Esophagus muscularis mucosa (tissue), 4 donors: ENCODE results near the gene ZBTB45.

Source experiments
- EP300 ChIP-seq: sonication (generic); formaldehyde crosslinking; IDR thresholded peaks from one replicate; pipeline ENCODE4 v1.6.1; 2017; ENCODE audit warnings: antibody characterized with exemption
- POLR2A ChIP-seq: fragments of 450-650 bp; IDR thresholded peaks from one replicate; pipeline ENCODE4 v1.6.1; 2017; ENCODE audit warnings: antibody characterized with exemption, moderate library complexity, mild to moderate bottlenecking, low read depth
- POLR2AphosphoS5 ChIP-seq, 2 donors: sonication (generic); formaldehyde crosslinking; IDR thresholded peaks; one replicate each; pipeline ENCODE4 v1.6.1; 2017; ENCODE audit warnings: antibody characterized with exemption in 2 of 2
- TF ChIP-seq, protein P1 (sequence below), 3 experiments: fragments of 200-600 bp in 2 of 3; fragments of 450-650 bp in 1 of 3; sonication (generic) in 2 of 3; IDR thresholded peaks; one replicate each; pipeline ENCODE4 v1.5.1; 2017 to 2019; ENCODE audit warnings: antibody characterized with exemption in 3 of 3, mild to moderate bottlenecking in 2 of 3, moderate library complexity in 1 of 3

DNA sequence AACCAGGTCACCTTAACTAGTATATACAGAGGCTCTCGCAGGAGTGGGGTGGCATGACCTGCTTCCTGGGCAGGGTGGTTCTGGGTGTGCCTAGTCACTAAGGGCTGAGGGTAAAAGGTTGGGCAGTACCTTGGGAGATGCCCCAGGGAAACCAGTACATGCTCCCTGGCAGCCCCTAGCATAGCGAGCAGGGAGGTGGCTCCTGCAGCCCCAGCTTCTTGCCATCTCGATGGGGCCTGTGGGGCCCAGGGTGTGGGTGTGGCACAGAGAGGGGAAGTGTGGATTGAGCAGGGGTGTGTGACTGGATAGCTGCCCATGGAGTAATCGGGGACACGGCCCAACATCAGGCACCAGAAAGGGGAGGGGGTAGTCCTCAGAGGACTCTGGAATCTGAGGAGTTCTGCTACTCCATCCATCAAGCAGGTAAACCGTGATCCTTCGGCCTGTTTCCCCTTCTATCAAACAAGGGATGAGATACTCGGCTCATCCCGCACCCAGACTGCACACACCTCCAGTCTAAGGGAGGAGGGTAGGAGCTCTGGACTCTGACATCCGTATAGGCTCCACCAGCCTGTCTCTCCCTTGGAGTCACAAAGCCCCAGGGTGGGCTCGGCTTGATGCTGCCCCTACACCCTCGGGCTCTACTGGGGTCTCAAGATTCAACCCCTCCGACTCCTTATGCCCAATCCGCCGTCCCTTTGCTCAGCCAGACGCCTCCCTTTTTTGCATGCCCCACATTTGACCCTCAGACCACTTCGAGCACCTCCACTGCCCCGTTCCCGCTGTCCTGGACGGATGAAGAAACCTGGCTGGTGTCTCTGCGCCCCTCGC, 1.1 kb downstream of the ZBTB45 start:
- no peak for TF ChIP-seq POLR2A
- no peak for TF ChIP-seq EP300
- TF ChIP-seq, protein P1, sequence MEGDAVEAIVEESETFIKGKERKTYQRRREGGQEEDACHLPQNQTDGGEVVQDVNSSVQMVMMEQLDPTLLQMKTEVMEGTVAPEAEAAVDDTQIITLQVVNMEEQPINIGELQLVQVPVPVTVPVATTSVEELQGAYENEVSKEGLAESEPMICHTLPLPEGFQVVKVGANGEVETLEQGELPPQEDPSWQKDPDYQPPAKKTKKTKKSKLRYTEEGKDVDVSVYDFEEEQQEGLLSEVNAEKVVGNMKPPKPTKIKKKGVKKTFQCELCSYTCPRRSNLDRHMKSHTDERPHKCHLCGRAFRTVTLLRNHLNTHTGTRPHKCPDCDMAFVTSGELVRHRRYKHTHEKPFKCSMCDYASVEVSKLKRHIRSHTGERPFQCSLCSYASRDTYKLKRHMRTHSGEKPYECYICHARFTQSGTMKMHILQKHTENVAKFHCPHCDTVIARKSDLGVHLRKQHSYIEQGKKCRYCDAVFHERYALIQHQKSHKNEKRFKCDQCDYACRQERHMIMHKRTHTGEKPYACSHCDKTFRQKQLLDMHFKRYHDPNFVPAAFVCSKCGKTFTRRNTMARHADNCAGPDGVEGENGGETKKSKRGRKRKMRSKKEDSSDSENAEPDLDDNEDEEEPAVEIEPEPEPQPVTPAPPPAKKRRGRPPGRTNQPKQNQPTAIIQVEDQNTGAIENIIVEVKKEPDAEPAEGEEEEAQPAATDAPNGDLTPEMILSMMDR (IDR thresholded peaks at IDR 0.05): peak; percentile 49 to 80 (median 70)
- TF ChIP-seq POLR2AphosphoS5 (IDR thresholded peaks at IDR 0.05): no peak
